HG03460 (cell line): Measurements from ENCODE around the gene TNXB.
"Not testable (repeated sequence)": the region's sequence is repeated elsewhere in the genome, so short reads cannot be mapped to it uniquely, and the experiment has no call there.

Source experiments
- ATAC-seq: cut with Tn5 transposase; IDR thresholded peaks from one replicate; pipeline ENCODE4 v1.9.1; 2021; ENCODE audit not compliant: unreplicated experiment

TNXB gene

GRCh38 chr6:32146287-32146686 is 37.1 kb upstream of the TNXB start:
- ATAC-seq: no peak

- ATAC-seq: not testable (repeated sequence)
These were observed 35.1 kb upstream of the TNXB start for GRCh38 chr6:32144238-32144637.

- no peak for ATAC-seq
These were observed 31.4 kb upstream of the TNXB start for GRCh38 chr6:32140420-32141046.

GRCh38 chr6:32139590-32139989 is 30.5 kb upstream of the TNXB start:
- ATAC-seq: no peak

- ATAC-seq: no peak
These were observed 28.3 kb upstream of the TNXB start for GRCh38 chr6:32137454-32137853.

GRCh38 chr6:32133786-32134185 is 24.6 kb upstream of the TNXB start:
- no peak for ATAC-seq

- ATAC-seq: no peak
These were observed 23.0 kb upstream of the TNXB start for GRCh38 chr6:32132110-32132509.

GRCh38 chr6:32131439-32131948 is 22.4 kb upstream of the TNXB start:
- ATAC-seq: no peak

GRCh38 chr6:32129297-32130088 is 20.4 kb upstream of the TNXB start:
- peak; percentile 9 for ATAC-seq

GRCh38 chr6:32128751-32129296 is 19.7 kb upstream of the TNXB start:
- ATAC-seq: no peak

- peak; percentile 76 for ATAC-seq
These were observed 18.8 kb upstream of the TNXB start, which contains the start of gene ATF6B for GRCh38 chr6:32127717-32128592. ATF6B (minus strand) TSS chr6:32128246; CDS start chr6:32128207, 39 bp downstream.

- no peak for ATAC-seq
These were observed 18.2 kb upstream of the TNXB start for GRCh38 chr6:32127409-32127716.

- ATAC-seq: no peak
These were observed 17.7 kb upstream of the TNXB start for GRCh38 chr6:32126880-32127279.

GRCh38 chr6:32123681-32124080 is 14.5 kb upstream of the TNXB start:
- ATAC-seq: no peak

- ATAC-seq: no peak
These were observed 11.5 kb upstream of the TNXB start for GRCh38 chr6:32120573-32121059.

GRCh38 chr6:32118782-32119628 is 9.9 kb upstream of the TNXB start:
- ATAC-seq: no peak

GRCh38 chr6:32117461-32117860 is 8.3 kb upstream of the TNXB start:
- no peak for ATAC-seq

GRCh38 chr6:32116674-32117073 is 7.5 kb upstream of the TNXB start:
- ATAC-seq: no peak

- ATAC-seq: no peak
These were observed 6.5 kb upstream of the TNXB start for GRCh38 chr6:32115623-32116022.

GRCh38 chr6:32114796-32115195 is 5.7 kb upstream of the TNXB start:
- ATAC-seq: no peak
